Brain microvascular endothelial cell (primary cell): ENCODE results near the gene COLEC11.

ENCODE experiments used
- DNase-seq: peaks from one replicate; pipeline ENCODE4 v3.0.0-alpha.2; 2020
- H3K27ac ChIP-seq: fragments of 250-450 bp; sonication (Bioruptor Pico); 2 replicates; pipeline ENCODE4 v1.5.1; 2020; ENCODE audit warnings: mild to moderate bottlenecking, moderate library complexity
- H3K27me3 ChIP-seq: fragments of 250-450 bp; sonication (Bioruptor Pico); replicated peaks from 2 replicates; pipeline ENCODE4 v1.5.1; 2020; ENCODE audit warnings: mild to moderate bottlenecking
- H3K36me3 ChIP-seq: fragments of 250-450 bp; sonication (Bioruptor Pico); replicated peaks from 2 replicates; pipeline ENCODE4 v1.5.1; 2020; ENCODE audit warnings: mild to moderate bottlenecking
- H3K4me3 ChIP-seq: 2 replicates; pipeline ENCODE4 v1.5.1; 2011; ENCODE audit warnings: low read depth, mild to moderate bottlenecking, control low read depth, low read length, moderate library complexity
- in situ Hi-C: cut with HindIII; loops from 2 replicates; pipeline ENCODE4 v1.10.0; 2017; ENCODE audit warnings: low sequenced_read_pairs, low pct_ligation_motif_present
- TF ChIP-seq, protein P1 (sequence below): IDR thresholded peaks from 2 replicates; pipeline ENCODE4 v1.5.1; 2011; ENCODE audit warnings: low read depth, mild to moderate bottlenecking, moderate library complexity, low read length, control low read depth, inconsistent platforms; ENCODE audit errors: missing control alignments

Gene COLEC11

GRCh38 chr2:3652896-3653625 is 58.1 kb downstream of the COLEC11 start:
- Histone ChIP-seq H3K36me3 (no peaks in the 10 kb centered on the region), H3K27me3 (no peaks in the 10 kb centered on the region), H3K27ac (no peak overlapping the region), H3K4me3 (no peak overlapping the region)
- DNase-seq, result no peak
- TF ChIP-seq, protein P1, sequence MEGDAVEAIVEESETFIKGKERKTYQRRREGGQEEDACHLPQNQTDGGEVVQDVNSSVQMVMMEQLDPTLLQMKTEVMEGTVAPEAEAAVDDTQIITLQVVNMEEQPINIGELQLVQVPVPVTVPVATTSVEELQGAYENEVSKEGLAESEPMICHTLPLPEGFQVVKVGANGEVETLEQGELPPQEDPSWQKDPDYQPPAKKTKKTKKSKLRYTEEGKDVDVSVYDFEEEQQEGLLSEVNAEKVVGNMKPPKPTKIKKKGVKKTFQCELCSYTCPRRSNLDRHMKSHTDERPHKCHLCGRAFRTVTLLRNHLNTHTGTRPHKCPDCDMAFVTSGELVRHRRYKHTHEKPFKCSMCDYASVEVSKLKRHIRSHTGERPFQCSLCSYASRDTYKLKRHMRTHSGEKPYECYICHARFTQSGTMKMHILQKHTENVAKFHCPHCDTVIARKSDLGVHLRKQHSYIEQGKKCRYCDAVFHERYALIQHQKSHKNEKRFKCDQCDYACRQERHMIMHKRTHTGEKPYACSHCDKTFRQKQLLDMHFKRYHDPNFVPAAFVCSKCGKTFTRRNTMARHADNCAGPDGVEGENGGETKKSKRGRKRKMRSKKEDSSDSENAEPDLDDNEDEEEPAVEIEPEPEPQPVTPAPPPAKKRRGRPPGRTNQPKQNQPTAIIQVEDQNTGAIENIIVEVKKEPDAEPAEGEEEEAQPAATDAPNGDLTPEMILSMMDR, result no peak
- in situ Hi-C loops, result no loop called here

DNA sequence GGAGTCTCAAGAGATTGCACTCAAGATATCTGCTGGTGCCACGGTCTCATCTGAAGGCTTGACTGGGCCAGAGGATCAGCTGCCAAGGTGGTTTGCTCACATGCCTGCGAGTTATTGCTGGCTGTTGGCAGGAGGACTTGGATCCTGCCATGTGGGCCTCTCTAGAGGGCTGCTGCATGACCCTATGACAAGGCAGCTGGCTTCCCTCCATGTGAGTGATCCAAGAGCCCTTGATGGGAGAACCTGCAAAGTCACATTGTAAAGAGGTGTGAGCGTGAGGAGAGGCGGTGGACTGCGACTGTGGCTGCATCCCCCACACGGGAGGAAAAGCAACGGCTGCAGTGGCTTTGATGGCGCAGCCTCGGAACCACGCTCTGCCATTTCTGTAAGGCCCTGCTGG is 59.1 kb downstream of the COLEC11 start:
- in situ Hi-C loops, result no loop called here
- Histone ChIP-seq H3K36me3 (no peaks in the 10 kb centered on the region), H3K27ac (no peak overlapping the region), H3K4me3 (no peak overlapping the region), H3K27me3 (no peaks in the 10 kb centered on the region)
- DNase-seq, result no peak
- TF ChIP-seq, protein P1, result no peak

- Histone ChIP-seq H3K36me3 (no peaks in the 10 kb centered on the region), H3K27ac (no peak overlapping the region), H3K4me3 (no peak overlapping the region), H3K27me3 (no peaks in the 10 kb centered on the region)
- no peak for DNase-seq
- in situ Hi-C loops, result no loop called here
- TF ChIP-seq, protein P1, result no peak
Measured at GRCh38 chr2:3654531-3655225, 59.8 kb downstream of the COLEC11 start.

- DNase-seq, result no peak
- Histone ChIP-seq H3K36me3 (no peaks in the 10 kb centered on the region), H3K27ac (no peak overlapping the region), H3K4me3 (no peak overlapping the region), H3K27me3 (no peaks in the 10 kb centered on the region)
- TF ChIP-seq, protein P1, result no peak
- in situ Hi-C loops, result no loop called here
Measured at GRCh38 chr2:3655871-3656761, 61.2 kb downstream of the COLEC11 start.

- peak overlapping the region; percentile 9 for H3K4me3 ChIP-seq
- DNase-seq, result no peak
- in situ Hi-C loops, result no loop called here
- H3K27ac ChIP-seq, result no peak overlapping the region
- H3K36me3 ChIP-seq, result no peaks in the 10 kb centered on the region
- no peaks in the 10 kb centered on the region for H3K27me3 ChIP-seq
- TF ChIP-seq, protein P1, result no peak
Measured at GRCh38 chr2:3656762-3657721, 62.1 kb downstream of the COLEC11 start.
